ENCODE measurements around the gene PROX1. TPM values are rescaled to one million over a fixed set of nuclear protein-coding genes. Genes with fewer than 3 reads are reported as not detected.

The PROX1 gene
- total and polyA plus RNA-seq, 2 experiments from 2014 or later = 4.8 to 15.7 TPM

GRCh38 chr1:214027498-214027897 lies 39.7 kb downstream of the PROX1 start:
- Histone ChIP-seq H3K4me1 (ENCODE audit: insufficient read depth) (peaks cover 23% of the 10 kb centered on the region), H3K27me3 (no peaks in the 10 kb centered on the region), H3K79me2 (no peaks in the 10 kb centered on the region), H3K4me2 (peak overlapping the region; percentile 9), H2AFZ (no peak overlapping the region), H3K9me2 (replicated peaks; ENCODE audit: insufficient read depth) (no peaks in the 10 kb centered on the region), H3K4me3 (no peak overlapping the region), H3K27ac (peak overlapping the region; percentile 29), H3K9me3 (ENCODE audit: low read depth) (no peaks in the 10 kb centered on the region), H3K36me3 (replicated peaks; ENCODE audit: insufficient read depth, low read depth) (no peaks in the 10 kb centered on the region), H4K20me1 (ENCODE audit: insufficient read depth, poor library complexity, severe bottlenecking) (no peaks in the 10 kb centered on the region)
- TF ChIP-seq EZH2 (IDR thresholded peaks at IDR 0.05; ENCODE audit: borderline replicate concordance) (no peak), EZH2phosphoT487 (IDR thresholded peaks at IDR 0.05; ENCODE audit: low read depth, severe bottlenecking, unreplicated experiment) (no peak), CTCF (IDR thresholded peaks at IDR 0.05; ENCODE audit: poor library complexity) (no peak)
- WGBS (ENCODE audit: low lambda C conversion rate, missing lambda C conversion rate) = 41% methylated on average over 5 of the region's 5 CpGs
- DNase-seq (ENCODE audit: low spot score) = no peak

DNA sequence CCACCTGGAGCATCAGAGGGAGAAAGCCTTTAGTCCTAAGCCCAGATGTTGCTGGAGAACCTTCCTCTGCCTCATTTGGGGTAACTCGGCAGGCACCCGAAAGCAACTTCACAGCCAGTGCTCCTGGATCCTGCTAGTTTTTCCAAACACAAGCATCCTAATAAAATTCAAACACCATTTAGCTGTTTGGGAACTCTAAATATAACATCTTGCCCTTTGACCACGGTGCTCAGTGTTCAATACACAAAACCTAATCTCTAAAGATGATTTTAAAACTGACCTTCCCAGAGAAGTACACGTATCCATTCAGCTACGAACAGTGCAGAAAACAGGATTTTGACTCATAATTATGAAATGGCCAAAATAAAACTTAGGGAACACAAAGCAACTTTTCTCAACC lies 40.3 kb downstream of the PROX1 start:
- H3K4me2 ChIP-seq = peak overlapping the region; percentile 9
- no peak overlapping the region for H3K27ac ChIP-seq
- WGBS (ENCODE audit: low lambda C conversion rate, missing lambda C conversion rate) = 65% methylated on average over 5 of the region's 5 CpGs

DNA sequence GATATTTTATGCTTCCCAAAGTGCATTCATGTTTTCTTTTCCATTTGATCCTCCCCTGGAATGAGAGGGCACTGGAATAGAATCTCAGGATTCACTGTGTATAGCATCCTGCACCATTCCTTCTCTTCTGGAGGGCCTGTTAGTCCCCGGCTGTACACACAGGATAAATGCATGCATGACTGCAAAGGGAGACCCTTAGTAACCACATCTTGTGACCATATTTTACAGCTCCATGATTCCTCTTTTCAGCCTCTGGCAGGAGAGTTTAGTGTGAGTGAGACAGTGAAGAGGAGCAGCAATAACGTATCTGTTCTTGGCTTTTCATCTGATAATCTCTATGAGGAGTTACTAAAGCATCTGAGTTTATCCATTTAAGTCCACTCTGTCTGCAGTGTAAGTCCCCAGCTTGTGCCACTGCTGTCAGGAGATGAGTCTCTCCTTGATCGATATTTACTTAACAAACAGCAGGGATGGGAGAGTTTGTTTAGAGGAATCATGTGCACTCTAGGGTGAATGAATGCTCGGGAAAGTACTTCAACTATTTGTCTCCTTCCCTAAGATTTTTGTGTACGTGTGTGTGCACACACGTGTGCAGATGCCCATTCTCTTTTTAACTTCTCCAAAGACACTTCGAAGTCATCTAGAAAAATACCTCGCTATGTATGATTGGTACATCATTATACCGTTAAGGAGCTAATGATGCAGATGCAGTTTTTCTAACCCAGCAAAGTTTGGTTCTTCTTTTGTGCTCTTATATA lies 41.1 kb downstream of the PROX1 start:
- H3K9me2 ChIP-seq (replicated peaks; ENCODE audit: insufficient read depth) = no peaks in the 10 kb centered on the region
- no peaks in the 10 kb centered on the region for H3K27me3 ChIP-seq
- peaks cover 23% of the 10 kb centered on the region for H3K4me1 ChIP-seq (ENCODE audit: insufficient read depth)
- no peak overlapping the region for H3K27ac ChIP-seq
- no peak overlapping the region for H3K4me3 ChIP-seq
- H2AFZ ChIP-seq = no peak overlapping the region
- H4K20me1 ChIP-seq (ENCODE audit: insufficient read depth, poor library complexity, severe bottlenecking) = no peaks in the 10 kb centered on the region
- H3K79me2 ChIP-seq = no peaks in the 10 kb centered on the region
- peak overlapping the region; percentile 9 for H3K4me2 ChIP-seq
- H3K9me3 ChIP-seq (ENCODE audit: low read depth) = no peaks in the 10 kb centered on the region
- no peak for DNase-seq (ENCODE audit: low spot score)
- H3K36me3 ChIP-seq (replicated peaks; ENCODE audit: insufficient read depth, low read depth) = no peaks in the 10 kb centered on the region
- 52% methylated on average over 9 of the region's 9 CpGs for WGBS (ENCODE audit: low lambda C conversion rate, missing lambda C conversion rate)
- TF ChIP-seq CTCF (IDR thresholded peaks at IDR 0.05; ENCODE audit: poor library complexity) (no peak), EZH2 (IDR thresholded peaks at IDR 0.05; ENCODE audit: borderline replicate concordance) (no peak), EZH2phosphoT487 (IDR thresholded peaks at IDR 0.05; ENCODE audit: low read depth, severe bottlenecking, unreplicated experiment) (no peak)

More for the DNA sequence above, 40.3 kb downstream of the PROX1 start:
- no peak for DNase-seq (ENCODE audit: low spot score)
- no peaks in the 10 kb centered on the region for H3K9me2 ChIP-seq (replicated peaks; ENCODE audit: insufficient read depth)
- H3K4me1 ChIP-seq (ENCODE audit: insufficient read depth) = peaks cover 23% of the 10 kb centered on the region
- H3K9me3 ChIP-seq (ENCODE audit: low read depth) = no peaks in the 10 kb centered on the region
- H4K20me1 ChIP-seq (ENCODE audit: insufficient read depth, poor library complexity, severe bottlenecking) = no peaks in the 10 kb centered on the region
- no peaks in the 10 kb centered on the region for H3K27me3 ChIP-seq
- H2AFZ ChIP-seq = no peak overlapping the region
- no peaks in the 10 kb centered on the region for H3K79me2 ChIP-seq
- H3K4me3 ChIP-seq = no peak overlapping the region
- no peaks in the 10 kb centered on the region for H3K36me3 ChIP-seq (replicated peaks; ENCODE audit: insufficient read depth, low read depth)
- TF ChIP-seq EZH2 (IDR thresholded peaks at IDR 0.05; ENCODE audit: borderline replicate concordance) (no peak), CTCF (IDR thresholded peaks at IDR 0.05; ENCODE audit: poor library complexity) (no peak), EZH2phosphoT487 (IDR thresholded peaks at IDR 0.05; ENCODE audit: low read depth, severe bottlenecking, unreplicated experiment) (no peak)
